G401.6 (cell line): ENCODE data around the gene ZRANB1.

Experiments
- FAIRE-seq: peaks from 2 replicates; lab custom pipeline; 2012; peaks lifted over from hg19 to GRCh38; lab: Jason Lieb, UNC

Gene ZRANB1

DNA sequence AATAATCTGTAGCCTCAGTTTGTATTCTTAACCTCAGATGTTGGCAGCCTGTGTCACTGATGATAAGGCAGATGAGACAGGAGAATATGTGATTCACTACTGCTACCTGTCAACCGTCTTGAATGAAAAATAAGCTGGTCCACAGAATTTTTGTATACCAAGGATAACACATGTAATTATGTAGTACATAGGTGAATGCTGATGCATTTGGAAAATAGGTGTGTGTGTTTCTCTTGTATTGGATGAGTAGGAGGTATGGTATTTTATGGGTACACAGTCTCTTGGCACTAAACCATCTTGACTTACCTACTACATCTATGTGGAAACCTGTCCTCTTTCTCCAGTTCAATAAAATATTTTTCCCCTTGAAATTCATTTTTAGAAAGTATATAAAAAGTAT is 20.7 kb upstream of the ZRANB1 start:
- FAIRE-seq: no peak

DNA sequence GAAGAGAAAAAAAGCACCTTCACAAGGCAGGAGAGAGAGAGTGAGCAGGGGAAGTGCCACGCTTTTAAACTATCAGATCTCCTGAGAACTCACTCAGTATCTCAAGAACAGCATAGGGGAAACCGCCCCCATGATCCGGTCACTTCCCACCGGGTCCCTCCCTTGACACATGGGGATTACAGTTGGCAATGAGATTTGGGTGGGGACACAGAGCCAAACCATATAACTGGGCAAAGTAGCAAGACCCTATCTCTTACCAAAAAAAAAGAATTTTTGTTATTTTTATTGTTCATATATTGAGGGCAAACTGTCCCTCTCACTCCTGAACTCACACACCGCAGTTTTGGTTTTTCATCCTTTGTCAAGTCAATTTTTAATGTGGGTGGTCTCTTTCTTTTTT is 18.2 kb upstream of the ZRANB1 start:
- no peak for FAIRE-seq

DNA sequence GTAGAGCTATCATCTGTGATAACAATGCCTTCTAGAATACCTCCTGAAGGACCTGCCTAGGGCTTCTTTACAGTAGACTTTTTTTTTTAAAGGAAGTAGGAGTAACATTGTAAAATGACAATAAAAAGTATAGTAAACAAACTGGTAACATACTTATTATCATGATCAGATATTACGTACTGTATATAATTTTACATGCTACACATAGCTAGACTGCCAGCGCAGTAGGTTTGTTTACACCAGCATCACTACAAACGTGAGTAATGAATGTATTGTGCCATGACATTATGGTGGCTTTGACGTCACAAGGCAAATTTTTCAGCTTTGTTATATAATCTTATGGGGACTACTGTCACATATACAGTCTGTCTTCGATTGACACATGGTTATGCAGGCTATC is 15.4 kb upstream of the ZRANB1 start:
- FAIRE-seq: no peak

DNA sequence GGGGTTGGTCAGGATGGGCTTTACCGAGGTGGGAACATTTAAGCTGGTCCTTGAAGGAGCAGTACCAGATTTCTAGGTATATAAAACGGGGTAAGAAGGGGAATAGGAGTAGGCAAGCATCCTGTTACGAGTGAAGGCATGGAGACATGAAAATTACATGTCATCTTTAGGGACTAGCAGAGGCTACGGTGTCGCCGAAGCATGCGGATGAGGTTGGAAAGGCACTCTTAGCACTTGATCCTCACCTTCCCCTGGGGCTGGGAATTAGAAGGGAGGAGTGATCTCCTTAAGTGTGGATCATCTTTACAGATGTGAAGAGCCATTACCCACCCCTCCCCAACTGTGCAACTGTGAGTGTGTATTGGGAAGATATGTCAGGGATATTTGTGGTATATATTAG is 13.8 kb upstream of the ZRANB1 start:
- no peak for FAIRE-seq

DNA sequence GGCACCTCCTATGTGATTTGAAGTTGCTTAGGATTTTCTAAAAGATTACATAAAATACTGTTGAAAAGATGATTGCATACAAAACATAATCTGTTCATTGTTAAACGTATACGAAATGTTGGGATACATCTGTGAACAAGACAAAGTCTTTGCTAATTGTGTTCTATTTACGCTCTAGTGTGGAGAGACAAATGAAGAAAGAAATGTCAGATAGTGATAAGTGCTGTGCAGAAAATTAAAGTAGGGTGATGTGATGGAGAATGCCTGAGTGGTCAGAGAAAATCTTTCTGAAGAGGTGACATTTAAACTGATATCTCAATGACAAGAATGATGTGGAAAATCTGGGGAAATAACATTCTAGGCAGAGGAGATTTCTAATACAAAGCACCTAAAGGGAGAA is 13.4 kb upstream of the ZRANB1 start:
- no peak for FAIRE-seq

DNA sequence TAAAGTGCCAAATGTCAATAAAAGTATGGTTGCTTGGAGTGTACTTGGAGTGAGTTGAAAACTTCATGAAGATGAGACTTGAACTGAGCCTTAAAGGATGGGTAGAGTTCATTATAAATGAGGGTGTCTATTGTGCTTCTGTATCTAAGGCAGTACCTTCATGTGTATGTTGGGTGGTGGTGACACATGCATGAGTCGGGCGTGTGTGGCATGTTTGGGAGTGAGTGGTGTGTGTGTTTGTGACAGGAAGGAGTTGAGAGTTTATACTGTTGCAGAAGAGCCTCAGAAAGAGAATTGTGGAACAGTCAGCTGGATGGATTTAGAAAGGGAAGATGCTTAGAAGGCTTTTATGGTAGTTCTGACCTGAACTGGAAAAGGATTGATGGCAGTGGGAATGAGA is 6.0 kb upstream of the ZRANB1 start:
- FAIRE-seq: no peak

DNA sequence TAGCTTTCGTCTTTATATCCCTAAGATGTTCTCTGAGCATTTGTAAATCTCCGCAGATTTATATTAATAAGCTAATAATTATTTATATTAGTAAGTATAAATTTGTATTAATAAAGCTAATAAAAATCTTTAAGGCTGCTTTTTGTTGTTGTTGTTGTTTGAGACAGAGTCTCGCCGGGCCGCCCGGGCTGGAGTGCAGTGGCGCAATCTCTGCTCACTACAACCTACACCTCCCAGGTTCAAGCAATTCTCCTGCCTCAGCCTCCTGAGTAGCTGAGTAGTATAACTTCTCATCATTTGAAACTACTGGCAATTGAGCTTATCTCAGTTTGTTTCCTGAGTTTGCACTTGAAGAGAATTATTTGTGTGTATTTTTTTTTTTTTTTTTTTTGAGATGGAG is 5.1 kb upstream of the ZRANB1 start:
- FAIRE-seq: no peak

DNA sequence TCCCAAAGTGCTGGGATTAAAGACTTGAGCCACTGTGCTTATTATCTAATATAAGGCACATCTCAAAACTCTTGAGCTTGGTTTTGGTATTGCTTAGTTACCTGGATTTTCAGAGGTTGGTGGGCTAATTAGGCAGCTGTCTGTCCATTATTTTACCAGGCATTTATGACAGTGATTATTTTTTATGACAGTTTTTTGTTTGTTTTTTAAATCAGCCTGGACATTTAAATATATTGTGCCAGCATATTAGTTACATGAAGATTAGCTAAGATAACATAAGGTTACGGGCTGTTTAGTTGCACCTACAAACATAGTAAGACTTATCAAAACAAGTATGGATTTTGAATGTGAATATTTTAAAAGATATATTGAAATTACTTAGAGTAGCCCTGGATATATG is 2.6 kb upstream of the ZRANB1 start:
- FAIRE-seq: no peak

DNA sequence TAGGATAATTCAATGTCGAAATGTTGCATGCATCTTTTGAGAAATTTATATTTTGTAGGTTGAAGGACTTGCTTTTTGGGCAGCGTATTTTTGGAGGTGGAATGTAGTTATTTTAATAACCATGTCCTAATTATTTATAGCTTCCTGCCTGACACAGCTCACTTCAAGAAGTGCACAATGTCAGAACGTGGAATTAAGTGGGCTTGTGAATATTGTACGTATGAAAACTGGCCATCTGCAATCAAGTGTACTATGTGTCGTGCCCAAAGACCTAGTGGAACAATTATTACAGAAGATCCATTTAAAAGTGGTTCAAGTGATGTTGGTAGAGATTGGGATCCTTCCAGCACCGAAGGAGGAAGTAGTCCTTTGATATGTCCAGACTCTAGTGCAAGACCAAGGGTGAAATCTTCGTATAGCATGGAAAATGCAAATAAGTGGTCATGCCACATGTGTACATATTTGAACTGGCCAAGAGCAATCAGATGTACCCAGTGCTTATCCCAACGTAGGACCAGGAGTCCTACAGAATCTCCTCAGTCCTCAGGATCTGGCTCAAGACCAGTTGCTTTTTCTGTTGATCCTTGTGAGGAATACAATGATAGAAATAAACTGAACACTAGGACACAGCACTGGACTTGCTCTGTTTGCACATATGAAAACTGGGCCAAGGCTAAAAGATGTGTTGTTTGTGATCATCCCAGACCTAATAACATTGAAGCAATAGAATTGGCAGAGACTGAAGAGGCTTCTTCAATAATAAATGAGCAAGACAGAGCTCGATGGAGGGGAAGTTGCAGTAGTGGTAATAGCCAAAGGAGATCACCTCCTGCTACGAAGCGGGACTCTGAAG is 620 bp downstream of the ZRANB1 start:
- FAIRE-seq: no peak

DNA sequence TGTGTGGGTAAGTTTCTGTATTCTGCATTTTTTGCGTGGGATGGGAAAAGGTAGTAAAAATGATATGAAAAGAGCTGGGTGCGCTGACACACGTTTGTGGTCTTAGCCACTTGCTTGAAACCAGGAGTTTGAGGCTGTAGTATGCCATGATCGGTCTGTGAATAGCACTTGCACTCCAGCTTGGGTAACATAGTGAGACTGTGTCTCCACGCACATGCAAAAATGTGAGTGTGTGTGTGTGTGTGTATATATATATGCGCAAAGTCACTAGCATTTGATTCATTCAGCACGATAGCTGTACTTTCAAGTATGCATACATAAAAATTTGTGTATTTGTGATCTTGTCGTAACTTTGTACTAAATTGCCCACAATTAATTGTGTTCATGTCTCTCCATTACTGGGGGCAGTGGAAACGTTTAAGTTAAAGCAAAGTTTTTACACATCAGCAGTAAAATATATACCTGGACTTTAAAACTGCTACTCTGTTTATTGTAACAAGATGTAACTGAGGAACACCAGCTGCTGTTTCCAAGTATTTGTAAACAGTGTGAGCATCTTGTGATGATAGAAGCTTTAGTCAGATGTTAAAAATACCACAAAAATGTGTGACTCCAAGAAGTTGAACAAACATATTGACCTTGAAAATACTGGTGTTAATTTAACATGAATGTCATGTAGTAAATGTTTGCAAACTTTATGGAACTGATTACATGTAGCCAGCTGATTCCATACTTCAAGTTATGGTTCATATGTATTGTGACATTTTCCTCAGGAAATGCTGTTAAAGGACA is 1.6 kb downstream of the ZRANB1 start:
- FAIRE-seq: no peak

DNA sequence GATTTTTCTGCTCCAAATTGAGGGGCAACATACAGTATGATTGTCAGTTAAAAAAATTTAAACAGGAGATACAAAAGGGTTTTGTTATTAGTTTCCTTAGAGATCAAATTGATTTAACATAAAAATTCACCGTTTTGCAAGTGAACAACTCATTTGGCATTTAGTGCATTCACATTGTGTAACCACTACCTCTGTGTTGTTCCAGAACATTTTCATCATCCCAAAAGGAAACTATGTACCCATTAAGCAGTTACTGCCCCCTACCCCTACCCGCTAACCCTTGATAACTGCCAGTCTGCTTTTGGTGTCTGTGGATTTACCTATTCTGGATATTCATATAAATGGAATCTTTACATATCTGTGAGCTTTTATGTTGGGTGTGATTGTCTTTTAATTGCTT is 3.1 kb downstream of the ZRANB1 start:
- no peak for FAIRE-seq

DNA sequence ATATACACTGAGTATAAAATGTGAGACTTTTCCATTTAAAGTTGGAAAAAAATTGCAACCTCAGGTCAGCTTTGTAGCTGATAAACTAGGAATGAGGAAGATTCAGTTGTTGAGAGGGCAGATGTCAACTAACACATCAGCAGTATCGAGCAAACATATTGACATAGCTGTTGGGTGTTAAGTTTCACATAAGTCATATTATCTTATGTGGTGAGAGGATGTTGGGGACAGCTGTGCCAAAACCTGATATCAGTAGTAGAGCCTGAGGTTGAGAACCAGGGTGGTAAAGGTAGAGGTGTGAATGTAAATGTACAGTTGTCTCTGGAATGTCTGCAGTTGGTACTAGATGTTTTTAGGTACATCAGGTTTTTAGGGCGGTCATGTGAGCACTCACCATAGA is 5.0 kb downstream of the ZRANB1 start:
- no peak for FAIRE-seq

DNA sequence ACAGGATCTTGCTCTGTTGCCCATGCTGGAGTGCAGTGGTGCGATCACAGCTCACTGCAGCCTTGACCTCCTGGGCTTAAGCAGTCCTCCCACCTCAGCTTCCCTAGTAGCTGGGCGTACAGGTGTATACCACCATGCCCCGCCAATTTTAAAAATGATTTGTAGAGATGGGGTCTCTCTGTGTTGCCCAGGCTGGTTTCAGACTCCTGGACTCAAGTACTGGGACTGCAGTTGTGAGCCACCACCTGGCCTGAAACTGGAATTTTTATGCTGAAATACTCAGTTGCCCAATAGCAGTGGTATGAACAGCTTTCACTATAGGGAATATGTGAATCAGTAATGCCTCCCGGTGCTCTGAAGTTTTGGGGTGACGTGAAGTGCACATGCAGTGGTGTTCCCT is 7.6 kb downstream of the ZRANB1 start:
- FAIRE-seq: no peak

DNA sequence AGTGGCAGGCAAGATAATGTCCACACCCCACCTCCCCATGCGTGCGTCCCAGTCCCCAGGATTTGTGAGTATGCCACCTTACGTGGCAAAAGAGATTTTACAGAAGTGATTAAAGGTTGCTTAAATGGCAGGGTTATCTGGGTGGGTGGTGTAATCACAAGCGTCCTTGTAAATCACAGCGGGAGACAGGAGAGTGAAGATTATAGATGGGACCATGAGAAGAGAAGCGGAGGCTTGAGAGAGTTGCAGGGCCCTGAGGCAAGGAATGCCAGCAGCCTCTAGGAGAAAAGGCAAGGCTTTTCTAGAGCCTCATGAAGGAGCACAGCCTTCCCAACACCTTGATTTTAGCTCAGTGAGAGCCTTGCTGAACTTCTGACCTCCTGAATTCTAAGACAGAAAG is 10.2 kb downstream of the ZRANB1 start:
- FAIRE-seq: no peak

DNA sequence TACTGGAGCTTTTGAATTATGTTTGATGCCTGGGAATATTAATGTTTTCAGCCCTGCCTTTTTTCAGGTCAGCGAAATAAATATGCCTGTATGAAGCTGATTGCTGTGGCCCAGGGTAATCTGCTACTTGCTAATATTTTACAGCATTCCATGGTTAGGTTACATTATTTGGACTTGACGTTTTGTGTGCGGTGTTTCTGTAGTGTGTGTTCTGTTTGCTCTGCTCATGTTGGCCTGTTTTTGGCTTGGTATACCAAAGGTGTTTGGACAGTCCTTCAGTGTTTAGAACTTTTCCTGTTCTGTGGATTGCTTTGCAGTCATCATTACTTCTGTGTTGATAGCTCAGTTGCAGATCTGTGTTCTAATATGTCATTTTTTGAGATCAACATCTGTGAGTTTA is 11.5 kb downstream of the ZRANB1 start:
- FAIRE-seq: no peak

DNA sequence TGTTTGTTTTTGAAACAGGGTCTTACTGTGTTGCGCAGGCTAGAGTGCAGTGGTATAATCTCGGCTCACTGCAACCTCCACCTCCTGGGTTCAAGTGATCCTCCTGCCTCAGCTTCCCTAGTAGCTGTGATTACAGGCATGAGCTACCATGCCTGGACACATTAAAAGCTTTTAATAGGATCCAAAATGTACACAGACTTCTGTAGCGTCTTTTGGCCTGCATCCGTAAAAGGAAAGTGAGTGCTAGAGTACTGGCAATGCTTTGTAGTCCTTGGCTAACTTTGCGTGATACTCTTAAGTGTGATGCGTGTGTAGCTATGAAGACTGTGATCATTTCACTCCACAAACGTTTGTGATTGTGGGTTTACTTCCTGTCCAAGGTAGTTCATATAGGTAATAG is 13.3 kb downstream of the ZRANB1 start:
- FAIRE-seq: no peak

DNA sequence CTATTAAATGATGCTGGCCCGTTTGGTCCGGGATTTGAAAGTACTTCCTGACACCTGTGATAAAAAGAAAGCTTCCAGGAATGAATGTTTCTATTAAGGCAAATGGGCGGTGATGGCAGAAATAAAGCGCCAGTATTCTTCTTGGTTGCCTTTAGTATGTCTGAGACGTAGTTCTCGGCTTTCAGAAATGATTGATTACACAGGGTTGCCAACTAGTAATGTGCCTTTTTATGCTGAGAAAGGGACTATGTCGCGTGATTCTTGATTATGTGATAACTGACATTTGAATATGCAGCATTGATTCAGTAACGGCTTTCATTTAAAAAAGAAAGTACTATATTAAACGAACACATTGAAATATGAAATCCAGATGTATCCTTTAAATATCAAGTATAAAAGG is 13.9 kb downstream of the ZRANB1 start:
- FAIRE-seq: peak; percentile 28

DNA sequence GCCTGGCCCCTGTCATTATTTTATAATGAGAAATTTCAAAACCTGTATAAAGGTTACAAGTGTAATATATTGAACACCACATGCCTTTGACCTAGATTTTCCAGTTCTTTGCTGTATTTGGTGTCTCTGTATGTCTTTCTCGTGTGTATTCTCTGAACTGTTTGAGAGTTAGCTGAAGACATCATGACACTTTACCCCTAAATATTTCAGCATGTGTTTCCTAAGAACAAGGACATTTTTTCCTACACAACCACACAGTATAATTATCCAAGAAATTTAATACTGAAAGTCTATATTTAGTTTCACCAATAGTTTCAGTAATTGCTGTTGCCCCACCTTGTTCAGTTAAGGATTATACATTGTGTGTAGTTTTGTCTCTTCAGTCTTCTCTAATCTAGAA is 14.8 kb downstream of the ZRANB1 start:
- no peak for FAIRE-seq

DNA sequence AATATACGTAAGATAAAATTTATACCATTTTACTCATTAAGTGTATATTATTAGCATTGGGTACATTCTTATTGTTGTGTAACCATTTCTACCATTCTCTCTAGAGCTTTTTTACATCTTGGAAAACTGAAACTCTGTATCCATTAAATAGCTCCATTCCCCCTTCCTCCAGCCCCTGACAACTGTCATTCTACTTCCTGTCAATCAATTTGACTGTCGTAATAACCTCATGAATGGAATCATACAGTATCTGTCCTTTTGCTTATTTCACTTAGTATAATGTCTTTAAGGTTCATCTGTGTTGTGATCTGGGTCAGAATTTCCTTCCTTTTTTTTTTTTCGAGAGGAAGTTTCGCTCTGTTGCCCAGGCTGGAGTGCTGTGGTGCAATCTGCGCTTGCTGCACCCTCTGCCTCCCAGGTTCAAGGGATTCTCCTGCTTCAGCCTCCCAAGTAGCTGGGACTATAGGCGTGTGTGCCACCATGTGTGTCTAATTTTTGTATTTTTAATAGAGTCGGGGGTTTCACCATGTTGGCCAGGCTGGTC is 15.6 kb downstream of the ZRANB1 start:
- FAIRE-seq: no peak

DNA sequence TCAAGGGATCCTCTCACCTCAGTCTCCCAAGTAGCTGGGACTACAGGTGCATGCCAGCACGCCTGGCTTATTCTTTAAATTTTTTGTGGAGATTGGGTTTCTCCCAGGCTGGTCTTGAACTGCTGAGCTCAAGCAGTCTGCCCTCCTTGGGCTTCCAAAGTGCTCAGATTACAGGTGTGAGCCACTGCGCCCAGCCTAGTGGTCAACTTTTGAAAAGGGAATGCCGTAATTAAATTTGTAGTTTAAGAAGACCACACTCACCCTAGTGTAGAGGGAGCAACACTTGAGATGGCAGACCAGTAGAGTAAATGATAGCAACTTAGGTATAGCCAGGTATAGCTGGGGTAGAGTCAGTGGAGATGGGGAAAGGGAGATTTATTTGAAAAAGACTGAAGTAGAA is 17.6 kb downstream of the ZRANB1 start:
- no peak for FAIRE-seq

DNA sequence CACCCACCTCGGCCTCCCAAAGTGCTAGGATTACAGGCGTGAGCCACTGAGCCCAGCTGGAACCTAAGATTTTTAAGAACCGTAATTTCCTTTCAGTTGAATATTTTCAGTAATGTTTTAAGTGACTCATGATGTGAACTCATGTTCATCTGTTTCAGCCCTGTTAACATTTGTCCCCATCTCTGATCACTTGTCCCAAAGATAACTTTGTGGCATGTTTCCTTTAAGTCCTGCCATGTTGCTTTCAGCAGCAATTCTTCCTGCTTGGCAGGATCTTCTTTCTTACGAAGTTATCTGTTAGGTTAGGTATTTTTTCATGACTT is 19.3 kb downstream of the ZRANB1 start:
- no peak for FAIRE-seq

DNA sequence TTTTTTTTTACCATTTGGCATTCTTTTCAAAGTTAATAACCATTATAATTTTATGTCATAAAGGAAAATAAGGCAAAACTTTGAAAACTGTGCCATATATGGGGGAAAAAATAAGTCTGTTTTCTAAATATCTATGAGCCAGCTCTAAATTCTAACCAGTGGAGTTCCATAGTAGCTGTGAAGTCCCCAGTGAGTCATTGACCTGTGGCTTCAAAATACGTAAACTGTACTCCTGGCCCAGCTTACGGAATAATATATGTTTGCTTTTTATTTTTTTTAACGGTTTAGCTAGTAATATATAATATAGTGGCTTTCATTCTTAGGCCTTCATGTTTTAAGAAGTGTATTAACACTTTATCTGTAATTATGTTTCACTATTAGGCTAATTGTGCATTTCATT is 20.5 kb downstream of the ZRANB1 start:
- no peak for FAIRE-seq

DNA sequence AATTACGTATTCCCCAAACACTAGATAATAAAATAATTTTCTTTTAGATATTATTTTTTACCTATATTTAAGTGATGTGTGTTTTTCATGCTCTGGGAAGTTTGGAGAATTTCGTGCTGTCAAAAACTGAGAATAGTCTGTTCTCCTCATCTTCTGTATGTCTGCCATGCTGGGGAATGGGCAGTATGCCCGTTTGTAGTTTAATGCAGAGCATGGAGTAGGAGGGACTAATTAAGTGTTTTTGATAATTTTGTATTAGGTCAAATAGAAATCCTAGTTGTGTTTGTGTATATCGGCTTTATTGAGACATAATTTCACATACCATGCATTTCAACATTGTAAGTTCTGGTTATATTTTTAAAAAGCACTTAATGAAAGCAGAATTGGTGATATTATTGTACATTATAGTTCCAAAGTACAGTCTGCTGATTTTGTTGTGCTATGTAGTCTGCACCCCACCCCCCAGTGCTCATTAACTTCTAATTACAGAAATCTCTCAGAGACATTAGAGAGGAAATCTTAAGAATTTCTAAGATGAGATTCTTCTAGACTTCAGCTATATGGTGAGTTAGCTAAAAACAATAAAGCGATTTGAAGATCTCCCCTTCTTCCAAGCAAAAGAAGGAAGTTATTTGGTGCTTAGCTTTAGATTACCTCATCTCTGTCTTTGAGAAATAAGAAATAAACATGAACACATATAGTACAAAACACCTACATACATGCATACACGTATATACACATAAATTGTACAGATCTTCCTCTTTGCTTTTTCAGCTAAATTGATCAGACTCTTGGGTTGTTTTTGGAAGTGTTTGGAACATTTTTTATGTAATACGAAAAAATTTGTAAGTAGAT is 22.2 kb downstream of the ZRANB1 start:
- no peak for FAIRE-seq
